ENCODE measurements around the gene PYCR2. TPM values are rescaled to one million over a fixed set of nuclear protein-coding genes. Genes with fewer than 3 reads are reported as not detected.

Gene PYCR2
- polyA plus RNA-seq, 3 donors = 21.4 to 72.5 (median 26.6) TPM

- no peaks in the 10 kb centered on the region for H3K4me1 ChIP-seq (ENCODE audit: control insufficient read depth in 1 of 2, insufficient read depth in 2 of 2, low read length in 2 of 2)
Observed at GRCh38 chr1:225872075-225872430, 52.0 kb downstream of the PYCR2 start.

GRCh38 chr1:225871359-225872074 is 52.5 kb downstream of the PYCR2 start:
- Mint-ChIP-seq H3K9me3 (no peaks in the 10 kb centered on the region), H3K36me3 (peaks cover 76 to 95% of the 10 kb centered on the region in 2 donors), H3K4me3 (no peak overlapping the region), H3K27me3 (ENCODE audit: low read depth in 3 of 3) (peaks cover 0 to 3% (median 0%) of the 10 kb centered on the region in 3 donors), H3K27ac (peak overlapping the region in 2 of 7 donors; percentile 40 to 46), H3K4me1 (peaks cover 6% of the 10 kb centered on the region)
- no peak overlapping the region for H2AFZ ChIP-seq (ENCODE audit: insufficient read depth, low read depth, low read length, poor library complexity, severe bottlenecking)
- no peak overlapping the region for H3K27ac ChIP-seq (ENCODE audit: low read depth in 1 of 2, low read length in 2 of 2)
- H3K4me3 ChIP-seq (replicated peaks in 1 of 3; ENCODE audit: low read depth in 2 of 3, low read length in 3 of 3) = no peak overlapping the region
- H3K4me2 ChIP-seq (replicated peaks; ENCODE audit: extremely low read depth, low read length, poor library complexity, severe bottlenecking) = no peak overlapping the region
- H3K4me1 ChIP-seq (ENCODE audit: control insufficient read depth in 1 of 2, insufficient read depth in 2 of 2, low read length in 2 of 2) = peaks cover 2 to 4% of the 10 kb centered on the region in 2 donors
- H3K79me2 ChIP-seq (ENCODE audit: insufficient read depth, low read length) = no peaks in the 10 kb centered on the region
- peaks cover 76 to 100% of the 10 kb centered on the region in 2 donors for H3K36me3 ChIP-seq (replicated peaks in 1 of 2; ENCODE audit: control insufficient read depth in 1 of 2, insufficient read depth in 2 of 2, low read length in 2 of 2)
- H3K27me3 ChIP-seq (ENCODE audit: control insufficient read depth in 2 of 2, insufficient read depth in 2 of 2, low read length in 2 of 2) = no peaks in the 10 kb centered on the region
- 87% methylated on average over 8 of the region's 11 CpGs for WGBS (ENCODE audit: insufficient coverage)
- H4K20me1 ChIP-seq (ENCODE audit: insufficient read depth, low read length) = no peaks in the 10 kb centered on the region
- no peak for TF ChIP-seq CTCF (IDR thresholded peaks at IDR 0.05)
- intact Hi-C loops (cut with micrococcal nuclease) = no loop called here
- no peaks in the 10 kb centered on the region for H3K9me3 ChIP-seq (replicated peaks in 1 of 2; ENCODE audit: control insufficient read depth in 1 of 2, insufficient read depth in 1 of 2, low read length in 2 of 2)
- no peak for DNase-seq
- H3K9ac ChIP-seq (ENCODE audit: insufficient read depth, low read length, poor library complexity, severe bottlenecking) = no peak overlapping the region

More at GRCh38 chr1:225872075-225872430, 52.0 kb downstream of the PYCR2 start:
- Histone ChIP-seq H3K36me3 (replicated peaks in 1 of 2; ENCODE audit: control insufficient read depth in 1 of 2, insufficient read depth in 2 of 2, low read length in 2 of 2) (peaks cover 75 to 100% of the 10 kb centered on the region in 2 donors), H3K9me3 (replicated peaks in 1 of 2; ENCODE audit: control insufficient read depth in 1 of 2, insufficient read depth in 1 of 2, low read length in 2 of 2) (no peaks in the 10 kb centered on the region), H2AFZ (ENCODE audit: insufficient read depth, low read depth, low read length, poor library complexity, severe bottlenecking) (no peak overlapping the region), H4K20me1 (ENCODE audit: insufficient read depth, low read length) (peaks cover 1% of the 10 kb centered on the region), H3K9ac (ENCODE audit: insufficient read depth, low read length, poor library complexity, severe bottlenecking) (no peak overlapping the region), H3K27me3 (ENCODE audit: control insufficient read depth in 2 of 2, insufficient read depth in 2 of 2, low read length in 2 of 2) (no peaks in the 10 kb centered on the region), H3K79me2 (ENCODE audit: insufficient read depth, low read length) (peaks cover 2% of the 10 kb centered on the region), H3K4me2 (replicated peaks; ENCODE audit: extremely low read depth, low read length, poor library complexity, severe bottlenecking) (no peak overlapping the region), H3K4me3 (replicated peaks in 1 of 3; ENCODE audit: low read depth in 2 of 3, low read length in 3 of 3) (no peak overlapping the region), H3K27ac (ENCODE audit: low read depth in 1 of 2, low read length in 2 of 2) (no peak overlapping the region)
- Mint-ChIP-seq H3K27ac (no peak overlapping the region), H3K4me1 (peaks cover under 1% of the 10 kb centered on the region), H3K4me3 (no peak overlapping the region), H3K27me3 (ENCODE audit: low read depth in 3 of 3) (peaks cover 0 to 3% (median 0%) of the 10 kb centered on the region in 3 donors), H3K36me3 (peaks cover 75 to 95% of the 10 kb centered on the region in 2 donors), H3K9me3 (no peaks in the 10 kb centered on the region)
- no peak for TF ChIP-seq CTCF (IDR thresholded peaks at IDR 0.05)
- intact Hi-C loops (cut with micrococcal nuclease) = no loop called here
- no CpG with 5 or more reads among the region's 3 CpGs for WGBS (ENCODE audit: insufficient coverage)
- no peak for DNase-seq
